NT2/D1 (cell line): Measurements from ENCODE around the gene RCOR1.
"Not testable (repeated sequence)": the region's sequence is repeated elsewhere in the genome, so short reads cannot be mapped to it uniquely, and the experiment has no call there.

Experiments used
- YY1 ChIP-seq: IDR thresholded peaks from 2 replicates; pipeline ENCODE4 v1.6.1; 2011; ENCODE audit not compliant: insufficient read length, insufficient read depth
- ZNF274 ChIP-seq: IDR thresholded peaks from 2 replicates; pipeline ENCODE4 v1.6.1; 2011; ENCODE audit warnings: mild to moderate bottlenecking, low read depth, low read length

- not testable (repeated sequence) for TF ChIP-seq ZNF274, YY1
Measured at GRCh38 chr14:102575846-102576428, 16.5 kb upstream of the RCOR1 start.
